ENCODE results near the gene TBC1D8. TPM values are rescaled to one million over a fixed set of nuclear protein-coding genes. Genes with fewer than 3 reads are reported as not detected.

TBC1D8 gene
- total and polyA plus RNA-seq, 9 of the 15 experiments (the other 6 are each of a cell fraction or from before 2014, with no cell fraction given): 0.36 to 1.3 (median 0.82) TPM

DNA sequence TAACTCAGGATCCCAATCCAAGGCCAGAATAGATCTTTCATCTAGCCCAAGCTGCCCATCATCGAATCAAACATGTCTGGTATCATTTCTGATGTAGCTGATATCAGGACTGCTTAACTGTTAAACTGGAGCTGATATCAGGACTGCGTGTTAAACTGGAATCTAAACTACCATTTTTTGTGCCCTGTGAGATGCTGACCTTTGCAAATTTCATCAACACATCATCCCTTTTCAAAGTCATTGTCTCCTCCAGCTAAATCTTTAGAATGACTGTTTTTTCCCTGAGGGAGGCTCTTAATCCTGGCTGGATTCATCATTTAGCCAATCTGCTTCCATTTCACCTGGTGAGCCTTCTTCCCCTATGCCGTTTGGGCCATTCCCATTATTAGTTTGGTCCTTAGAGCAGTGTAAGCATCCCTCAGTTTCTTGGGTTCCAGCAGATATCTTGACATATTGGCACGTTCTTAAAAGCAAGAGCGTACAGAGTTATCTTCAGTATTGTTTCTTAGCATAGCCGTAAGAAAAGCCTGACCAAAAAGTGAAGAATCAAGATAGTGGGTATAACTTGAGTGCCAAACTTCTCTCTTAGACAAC, 136.8 kb downstream of the TBC1D8 start:
- H3K4me3 ChIP-seq: no peak overlapping the region
- FAIRE-seq (no peak), ATAC-seq (no peak), DNase-seq (ENCODE audit: extremely low read depth in 1 of 4, low spot score in 3 of 4) (no peak)
- in situ Hi-C loops (cut with MboI): no loop called here
- H2AFZ ChIP-seq (ENCODE audit: low read depth, low read length): no peak overlapping the region
- no peak overlapping the region for H3K27ac ChIP-seq (ENCODE audit: extremely low read depth, low read depth, low read length)
- WGBS (ENCODE audit: insufficient coverage, low coverage, missing lambda C conversion rate): 94% methylated on average over 6 of the region's 6 CpGs
- 0 out of 2 replicates have a peak, but pooled peaks cover 2% of the 10 kb centered on the region for H3K9me3 ChIP-seq (replicated peaks; ENCODE audit: control insufficient read depth, insufficient read depth, low read depth, low read length)
- no peak for TF ChIP-seq KDM2B (CRISPR knock-in tag; IDR thresholded peaks at IDR 0.05)
- TF ChIP-seq MAFK (IDR thresholded peaks at IDR 0.05; ENCODE audit: low read length): peak; percentile 32; the same call in 1 of the 2 replicates
- TF ChIP-seq MAFF (IDR thresholded peaks at IDR 0.05; ENCODE audit: low read length): peak; percentile 40; the same call in 1 of the 2 replicates
- TF ChIP-seq, protein P1, sequence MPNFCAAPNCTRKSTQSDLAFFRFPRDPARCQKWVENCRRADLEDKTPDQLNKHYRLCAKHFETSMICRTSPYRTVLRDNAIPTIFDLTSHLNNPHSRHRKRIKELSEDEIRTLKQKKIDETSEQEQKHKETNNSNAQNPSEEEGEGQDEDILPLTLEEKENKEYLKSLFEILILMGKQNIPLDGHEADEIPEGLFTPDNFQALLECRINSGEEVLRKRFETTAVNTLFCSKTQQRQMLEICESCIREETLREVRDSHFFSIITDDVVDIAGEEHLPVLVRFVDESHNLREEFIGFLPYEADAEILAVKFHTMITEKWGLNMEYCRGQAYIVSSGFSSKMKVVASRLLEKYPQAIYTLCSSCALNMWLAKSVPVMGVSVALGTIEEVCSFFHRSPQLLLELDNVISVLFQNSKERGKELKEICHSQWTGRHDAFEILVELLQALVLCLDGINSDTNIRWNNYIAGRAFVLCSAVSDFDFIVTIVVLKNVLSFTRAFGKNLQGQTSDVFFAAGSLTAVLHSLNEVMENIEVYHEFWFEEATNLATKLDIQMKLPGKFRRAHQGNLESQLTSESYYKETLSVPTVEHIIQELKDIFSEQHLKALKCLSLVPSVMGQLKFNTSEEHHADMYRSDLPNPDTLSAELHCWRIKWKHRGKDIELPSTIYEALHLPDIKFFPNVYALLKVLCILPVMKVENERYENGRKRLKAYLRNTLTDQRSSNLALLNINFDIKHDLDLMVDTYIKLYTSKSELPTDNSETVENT (CRISPR knock-in tag; IDR thresholded peaks at IDR 0.05): no peak
- TF ChIP-seq ZNF316 (IDR thresholded peaks at IDR 0.05): peak; percentile 52
- intact Hi-C loops (cut with micrococcal nuclease): no loop called here
- peaks cover 4% of the 10 kb centered on the region; the same call in 1 of the 3 replicates for H3K79me2 ChIP-seq (ENCODE audit: control insufficient read depth, insufficient read depth, low read length)
- no peaks in the 10 kb centered on the region for H3K4me1 ChIP-seq (replicated peaks in 1 of 2; ENCODE audit: control insufficient read depth in 2 of 2, insufficient read depth in 2 of 2, low read length in 2 of 2)
- no peaks in the 10 kb centered on the region for H3K27me3 ChIP-seq (ENCODE audit: control insufficient read depth in 2 of 2, insufficient read depth in 2 of 2, low read length in 2 of 2)
- H4K20me1 ChIP-seq (replicated peaks; ENCODE audit: control insufficient read depth, insufficient read depth, low read length): no peaks in the 10 kb centered on the region
- peaks cover 54% of the 10 kb centered on the region for H3K36me3 ChIP-seq (ENCODE audit: control insufficient read depth, insufficient read depth, low read length)
- no TSS peak for BruUV-seq (replicated peaks)
- no peak overlapping the region for H3K9ac ChIP-seq (ENCODE audit: insufficient read depth in 1 of 2, low read depth in 2 of 2, low read length in 2 of 2)
- no peaks in the 10 kb centered on the region for H3K9me1 ChIP-seq (ENCODE audit: control insufficient read depth, insufficient read depth, low read length)
- CTCF ChIA-PET (ENCODE audit: low intra/inter-chr PET ratio): no interaction called here
- POLR2A ChIA-PET: interaction anchor here (0.6 kb wide), 1 partner anchor 13 kb away, joined by 3 read pairs; the partner anchor contains the start of gene RPL31
- no peak overlapping the region for H3K4me2 ChIP-seq (ENCODE audit: insufficient read depth, low read length)

All from K562 (cell line).